H9 (cell line): Measurements from ENCODE around the gene NEK7. TPM values are rescaled to one million over a fixed set of nuclear protein-coding genes. Genes with fewer than 3 reads are reported as not detected.

Experiments used
- DNase-seq: peaks from one replicate; pipeline ENCODE4 v3.0.0-alpha.2; 2017
- H2AFZ ChIP-seq: one replicate; pipeline ENCODE4 v1.6.1; 2013; ENCODE audit warnings: mild to moderate bottlenecking, low read length, control low read depth, moderate library complexity
- H2AK5ac ChIP-seq: 2 replicates; pipeline ENCODE4 v1.6.1; 2013; ENCODE audit warnings: low read length, control low read depth, mixed read lengths; ENCODE audit not compliant: insufficient read length
- H2BK120ac ChIP-seq: one replicate; pipeline ENCODE4 v1.6.1; 2013; ENCODE audit warnings: low read depth, mild to moderate bottlenecking, low read length, control low read depth, inconsistent platforms; ENCODE audit not compliant: poor library complexity, severe bottlenecking
- H2BK12ac ChIP-seq: 2 replicates; pipeline ENCODE4 v1.6.1; 2013; ENCODE audit warnings: low read length, control low read depth, mixed read lengths, low read depth; ENCODE audit not compliant: insufficient read length
- H2BK15ac ChIP-seq: 2 replicates; pipeline ENCODE4 v1.6.1; 2013; ENCODE audit warnings: low read depth, low read length, control low read depth
- H2BK20ac ChIP-seq: one replicate; pipeline ENCODE4 v1.6.1; 2013; ENCODE audit warnings: low read depth, mild to moderate bottlenecking, low read length, control low read depth, inconsistent platforms; ENCODE audit not compliant: poor library complexity, severe bottlenecking
- H2BK5ac ChIP-seq: 2 replicates; pipeline ENCODE4 v1.6.1; 2013; ENCODE audit warnings: low read length, control low read depth, mixed read lengths; ENCODE audit not compliant: insufficient read length
- H3K14ac ChIP-seq: 2 replicates; pipeline ENCODE4 v1.6.1; 2013; ENCODE audit warnings: low read length, control low read depth; ENCODE audit not compliant: insufficient read depth
- H3K18ac ChIP-seq: 2 replicates; pipeline ENCODE4 v1.6.1; 2013; ENCODE audit warnings: low read depth, mild to moderate bottlenecking, mixed read lengths, low read length, control low read depth; ENCODE audit not compliant: insufficient read length
- H3K23ac ChIP-seq: 2 replicates; pipeline ENCODE4 v1.6.1; 2013; ENCODE audit warnings: low read length, control low read depth, mixed read lengths, low read depth; ENCODE audit not compliant: insufficient read length
- H3K23me2 ChIP-seq: 2 replicates; pipeline ENCODE4 v1.6.1; 2013; ENCODE audit warnings: low read depth, mild to moderate bottlenecking, mixed read lengths, low read length, control low read depth; ENCODE audit not compliant: insufficient read length, poor library complexity, severe bottlenecking
- H3K27ac ChIP-seq: 2 replicates; pipeline ENCODE4 v1.5.1; 2013; ENCODE audit warnings: low read length, control low read depth, mixed read lengths, low read depth; ENCODE audit not compliant: insufficient read length
- H3K27me3 ChIP-seq: 2 replicates; pipeline ENCODE4 v1.6.1; 2013; ENCODE audit warnings: low read length, control low read depth, inconsistent platforms; ENCODE audit not compliant: insufficient read depth
- H3K4ac ChIP-seq: 2 replicates; pipeline ENCODE4 v1.6.1; 2013; ENCODE audit warnings: low read depth, mild to moderate bottlenecking, control low read depth, inconsistent platforms, low read length, moderate library complexity
- H3K4me1 ChIP-seq: 2 replicates; pipeline ENCODE4 v1.6.1; 2013; ENCODE audit warnings: low read length, control low read depth, inconsistent platforms; ENCODE audit not compliant: insufficient read depth
- H3K4me2 ChIP-seq: 2 replicates; pipeline ENCODE4 v1.6.1; 2013; ENCODE audit warnings: low read length, control low read depth, mixed read lengths; ENCODE audit not compliant: insufficient read length, insufficient read depth
- H3K56ac ChIP-seq: 2 replicates; pipeline ENCODE4 v1.6.1; 2013; ENCODE audit warnings: low read depth, mild to moderate bottlenecking, mixed read lengths, low read length, control low read depth; ENCODE audit not compliant: insufficient read length
- H3K79me1 ChIP-seq: 2 replicates; pipeline ENCODE4 v1.6.1; 2013; ENCODE audit warnings: low read depth, mild to moderate bottlenecking, moderate library complexity, low read length, control low read depth, inconsistent platforms; ENCODE audit not compliant: insufficient read depth, poor library complexity, severe bottlenecking
- H3K79me2 ChIP-seq: 2 replicates; pipeline ENCODE4 v1.6.1; 2013; ENCODE audit warnings: low read length, control low read depth, inconsistent platforms; ENCODE audit not compliant: insufficient read depth
- H3K9ac ChIP-seq: 2 replicates; pipeline ENCODE4 v1.6.1; 2013; ENCODE audit warnings: low read length, control low read depth, mixed read lengths; ENCODE audit not compliant: insufficient read length; ENCODE audit errors: extremely low read depth
- H3K9me3 ChIP-seq: one replicate; pipeline ENCODE4 v1.6.1; 2013; ENCODE audit warnings: low read depth, low read length, inconsistent platforms; ENCODE audit not compliant: control insufficient read depth
- H3T11ph ChIP-seq: one replicate; pipeline ENCODE4 v1.6.1; 2013; ENCODE audit warnings: mild to moderate bottlenecking, low read length, control low read depth, inconsistent platforms
- H4K20me1 ChIP-seq: one replicate; pipeline ENCODE4 v1.6.1; 2013; ENCODE audit not compliant: control insufficient read depth, insufficient read length, insufficient read depth
- H4K5ac ChIP-seq: 2 replicates; pipeline ENCODE4 v1.6.1; 2013; ENCODE audit warnings: low read depth, mild to moderate bottlenecking, mixed read lengths, low read length, control low read depth; ENCODE audit not compliant: insufficient read length
- H4K8ac ChIP-seq: replicated peaks from 2 replicates; pipeline ENCODE4 v1.6.1; 2013; ENCODE audit warnings: low read length, control low read depth, mixed read lengths, low read depth; ENCODE audit not compliant: insufficient read length
- H4K91ac ChIP-seq: 2 replicates; pipeline ENCODE4 v1.6.1; 2013; ENCODE audit warnings: low read depth, mild to moderate bottlenecking, moderate library complexity, mixed read lengths, low read length, control low read depth; ENCODE audit not compliant: insufficient read length
- H3K27ac Mint-ChIP-seq, 3 experiments: 2 replicates in 2 of 3; 3 replicates in 1 of 3; pipeline ENCODE4 v1.8.0; 2020 to 2021; ENCODE audit warnings: mixed read lengths in 3 of 3, mild to moderate bottlenecking in 1 of 3, moderate library complexity in 1 of 3
- H3K27me3 Mint-ChIP-seq: 2 replicates; pipeline ENCODE4 v1.8.0; 2021; ENCODE audit warnings: low read depth, mild to moderate bottlenecking, moderate library complexity, mixed read lengths
- H3K36me3 Mint-ChIP-seq, 3 experiments: 2 replicates in 2 of 3; 3 replicates in 1 of 3; pipeline ENCODE4 v1.8.0; 2020 to 2021; ENCODE audit warnings: low read depth in 3 of 3, mixed read lengths in 3 of 3; ENCODE audit not compliant: insufficient read depth in 1 of 3
- H3K4me1 Mint-ChIP-seq, 2 experiments: 2 replicates each; pipeline ENCODE4 v1.8.0; 2020; ENCODE audit warnings: mixed read lengths in 2 of 2
- H3K4me3 Mint-ChIP-seq, 2 experiments: 2 replicates in 1 of 2; 3 replicates in 1 of 2; pipeline ENCODE4 v1.8.0; 2020 to 2021; ENCODE audit warnings: mild to moderate bottlenecking in 2 of 2, mixed read lengths in 2 of 2, moderate library complexity in 1 of 2
- H3K9me3 Mint-ChIP-seq, 2 experiments: 2 replicates in 1 of 2; 3 replicates in 1 of 2; pipeline ENCODE4 v1.8.0; 2020; ENCODE audit warnings: mild to moderate bottlenecking in 2 of 2, mixed read lengths in 2 of 2, moderate library complexity in 1 of 2
- CTCF ChIP-seq: fragments of 200-600 bp; sonication (generic); conservative IDR thresholded peaks from 3 replicates; pipeline ENCODE4 v1.8.0; 2021; ENCODE audit warnings: antibody characterized with exemption, mild to moderate bottlenecking
- WGBS: extraction: QIAGEN DNeasy Blood & Tissue Kit; methylation state at CpG from one replicate; pipeline ENCODE4 v1.1.7; 2013; ENCODE audit warnings: missing lambda C conversion rate, low lambda C conversion rate, mixed read lengths; ENCODE audit not compliant: insufficient read length; ENCODE audit errors: extremely low coverage; 5-methylcytosine and 5-hydroxymethylcytosine counted together
- total RNA-seq: library from RNA; stranded (reverse); gene quantifications from 2 replicates; pipeline ENCODE4 v1.2.1, GENCODE V29; 2021

NEK7 gene
- total RNA-seq, 1 experiment from 2014 or later = 9.6 TPM

- H3K9me3 ChIP-seq = no peaks in the 10 kb centered on the region
- no peak for TF ChIP-seq CTCF
- H3K4ac ChIP-seq = no peak overlapping the region
- no peaks in the 10 kb centered on the region for H3K79me1 ChIP-seq
- H3K27me3 ChIP-seq = no peaks in the 10 kb centered on the region
- no peaks in the 10 kb centered on the region for H3K23me2 ChIP-seq
- no CpG with 5 or more reads among the region's 2 CpGs for WGBS
- DNase-seq = no peak
- H2AFZ ChIP-seq = no peak overlapping the region
- H3K4me2 ChIP-seq = no peak overlapping the region
- no peak overlapping the region for H3K27ac ChIP-seq
- no peaks in the 10 kb centered on the region for H3K4me1 ChIP-seq
- no peaks in the 10 kb centered on the region for H3K36me3 Mint-ChIP-seq
- no peaks in the 10 kb centered on the region for H3K9me3 Mint-ChIP-seq
- no peak overlapping the region for H2BK20ac ChIP-seq
- H4K5ac ChIP-seq = no peak overlapping the region
- H3K27me3 Mint-ChIP-seq = no peaks in the 10 kb centered on the region
- H3K4me1 Mint-ChIP-seq = no peaks in the 10 kb centered on the region
- no peaks in the 10 kb centered on the region for H3K79me2 ChIP-seq
- no peak overlapping the region for H3K56ac ChIP-seq
- H2BK15ac ChIP-seq = no peak overlapping the region
- no peak overlapping the region for H2BK5ac ChIP-seq
- H3T11ph ChIP-seq = no peak overlapping the region
- no peak overlapping the region for H3K18ac ChIP-seq
- H3K9ac ChIP-seq = no peak overlapping the region
- H3K14ac ChIP-seq = no peak overlapping the region
- no peak overlapping the region for H4K91ac ChIP-seq
- H2AK5ac ChIP-seq = no peak overlapping the region
- no peak overlapping the region for H4K8ac ChIP-seq
- no peak overlapping the region for H3K27ac Mint-ChIP-seq
- no peaks in the 10 kb centered on the region for H4K20me1 ChIP-seq
- H2BK12ac ChIP-seq = no peak overlapping the region
- no peak overlapping the region for H3K23ac ChIP-seq
- no peak overlapping the region for H2BK120ac ChIP-seq
- no peak overlapping the region for H3K4me3 Mint-ChIP-seq
Measured at GRCh38 chr1:198119906-198120305, 36.9 kb upstream of the NEK7 start.
